ENCODE results near the gene CYTL1. TPM values are rescaled to one million over a fixed set of nuclear protein-coding genes. Genes with fewer than 3 reads are reported as not detected.
"Not testable (repeated sequence)": the region's sequence is repeated elsewhere in the genome, so short reads cannot be mapped to it uniquely, and the experiment has no call there.

Gene CYTL1
- total and polyA plus RNA-seq, 10 donors: 0.22 to 1.4 (median 1.1) TPM; not detected in 3

GRCh38 chr4:5004496-5004895, 14.8 kb downstream of the CYTL1 start:
- TF ChIP-seq, protein P1, sequence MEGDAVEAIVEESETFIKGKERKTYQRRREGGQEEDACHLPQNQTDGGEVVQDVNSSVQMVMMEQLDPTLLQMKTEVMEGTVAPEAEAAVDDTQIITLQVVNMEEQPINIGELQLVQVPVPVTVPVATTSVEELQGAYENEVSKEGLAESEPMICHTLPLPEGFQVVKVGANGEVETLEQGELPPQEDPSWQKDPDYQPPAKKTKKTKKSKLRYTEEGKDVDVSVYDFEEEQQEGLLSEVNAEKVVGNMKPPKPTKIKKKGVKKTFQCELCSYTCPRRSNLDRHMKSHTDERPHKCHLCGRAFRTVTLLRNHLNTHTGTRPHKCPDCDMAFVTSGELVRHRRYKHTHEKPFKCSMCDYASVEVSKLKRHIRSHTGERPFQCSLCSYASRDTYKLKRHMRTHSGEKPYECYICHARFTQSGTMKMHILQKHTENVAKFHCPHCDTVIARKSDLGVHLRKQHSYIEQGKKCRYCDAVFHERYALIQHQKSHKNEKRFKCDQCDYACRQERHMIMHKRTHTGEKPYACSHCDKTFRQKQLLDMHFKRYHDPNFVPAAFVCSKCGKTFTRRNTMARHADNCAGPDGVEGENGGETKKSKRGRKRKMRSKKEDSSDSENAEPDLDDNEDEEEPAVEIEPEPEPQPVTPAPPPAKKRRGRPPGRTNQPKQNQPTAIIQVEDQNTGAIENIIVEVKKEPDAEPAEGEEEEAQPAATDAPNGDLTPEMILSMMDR (IDR thresholded peaks at IDR 0.05 in 8 of 11, conservative IDR thresholded peaks at IDR 0.05 in 3 of 11): no peak
- TF ChIP-seq POLR2AphosphoS5 (IDR thresholded peaks at IDR 0.05) (no peak), POLR2A (IDR thresholded peaks at IDR 0.05) (no peak)
- no peak for DNase-seq
- H3K27ac ChIP-seq: no peak overlapping the region
- H3K9me3 ChIP-seq: no peaks in the 10 kb centered on the region
- peaks cover 0 to 43% (median 3%) of the 10 kb centered on the region in 7 donors for H3K27me3 ChIP-seq (replicated peaks in 1 of 7)
- H3K4me3 ChIP-seq: no peak overlapping the region
- intact Hi-C loops (cut with DNase I; ENCODE audit: low total_unique reads): loop anchor here (10.0 kb wide), 1 partner anchor 140 kb away; no protein-coding TSS in a partner anchor
- no peaks in the 10 kb centered on the region for H3K4me1 ChIP-seq
- H3K36me3 ChIP-seq: no peaks in the 10 kb centered on the region
- 86 to 94% (median 92%) methylated on average over 5 to 8 of the region's 8 CpGs for whole genome bisulfite sequencing, 5 donors

- 74 to 94% (median 90%) methylated on average over 3 of the region's 3 CpGs for WGBS, 5 donors
- TF ChIP-seq POLR2A (IDR thresholded peaks at IDR 0.05): no peak
- TF ChIP-seq, protein P1 (IDR thresholded peaks at IDR 0.05 in 8 of 11, conservative IDR thresholded peaks at IDR 0.05 in 3 of 11): no peak
- Histone ChIP-seq H3K36me3 (no peaks in the 10 kb centered on the region), H3K9me3 (no peaks in the 10 kb centered on the region), H3K27me3 (replicated peaks in 1 of 7) (peaks cover 0 to 38% (median 3%) of the 10 kb centered on the region in 7 donors), H3K4me1 (no peaks in the 10 kb centered on the region), H3K27ac (no peak overlapping the region), H3K4me3 (no peak overlapping the region)
- intact Hi-C loops (cut with DNase I; ENCODE audit: low total_unique reads): loop anchor here (10.0 kb wide), 1 partner anchor 141 kb away; no protein-coding TSS in a partner anchor
- DNase-seq: no peak
These were observed 15.3 kb downstream of the CYTL1 start for GRCh38 chr4:5003918-5004317.

- H3K9me3 ChIP-seq: no peaks in the 10 kb centered on the region
- TF ChIP-seq POLR2AphosphoS5 (IDR thresholded peaks at IDR 0.05) (no peak), POLR2A (IDR thresholded peaks at IDR 0.05) (no peak)
- TF ChIP-seq, protein P1 (IDR thresholded peaks at IDR 0.05 in 8 of 11, conservative IDR thresholded peaks at IDR 0.05 in 3 of 11): no peak
- peaks cover 0 to 36% (median 3%) of the 10 kb centered on the region in 7 donors for H3K27me3 ChIP-seq (replicated peaks in 1 of 7)
- no peak overlapping the region for H3K27ac ChIP-seq
- no peaks in the 10 kb centered on the region for H3K4me1 ChIP-seq
- DNase-seq: no peak
- intact Hi-C loops (cut with DNase I; ENCODE audit: low total_unique reads): loop anchor here (10.0 kb wide), 1 partner anchor 141 kb away; no protein-coding TSS in a partner anchor
- WGBS, 5 donors: 37 to 62% (median 47%) methylated on average over 6 to 9 of the region's 9 CpGs
- H3K4me3 ChIP-seq: no peak overlapping the region
- no peaks in the 10 kb centered on the region for H3K36me3 ChIP-seq
These were observed 15.8 kb downstream of the CYTL1 start for GRCh38 chr4:5003372-5003857.

DNA sequence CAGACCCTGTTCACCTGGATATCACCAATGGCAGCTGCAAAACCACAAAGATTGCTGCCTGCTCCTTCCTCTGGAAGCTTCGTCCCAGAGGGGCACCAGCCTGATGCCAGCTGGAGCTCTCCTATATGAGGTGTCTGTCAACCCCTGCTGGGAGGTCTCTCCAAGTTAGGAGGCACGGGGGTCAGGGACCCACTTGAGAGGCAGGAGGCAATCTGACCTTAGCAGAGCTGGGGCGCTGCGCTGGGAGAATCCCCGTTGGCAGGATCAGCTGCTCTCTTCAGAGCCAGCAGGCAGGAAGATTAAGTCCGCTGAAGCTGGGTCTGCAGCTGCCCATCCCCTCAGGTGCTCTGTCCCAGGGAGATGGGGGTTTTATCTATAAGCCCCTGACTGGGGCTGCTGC, 17.6 kb downstream of the CYTL1 start:
- not testable (repeated sequence) for H3K9me3 ChIP-seq, H3K27ac ChIP-seq, H3K36me3 ChIP-seq, H3K4me1 ChIP-seq, H3K4me3 ChIP-seq, DNase-seq
- 63 to 75% (median 72%) methylated on average over 5 to 6 of the region's 6 CpGs for WGBS, 5 donors
- intact Hi-C loops (cut with DNase I; ENCODE audit: low total_unique reads): loop anchor here (10.0 kb wide), 1 partner anchor 143 kb away; no protein-coding TSS in a partner anchor
- peaks cover 0 to 36% (median 3%) of the 10 kb centered on the region in 7 donors for H3K27me3 ChIP-seq (replicated peaks in 1 of 7)

GRCh38 chr4:4996935-4997334, 22.3 kb downstream of the CYTL1 start:
- Histone ChIP-seq H3K4me1 (peaks cover 0 to 13% (median 5%) of the 10 kb centered on the region in 6 donors), H3K27me3 (replicated peaks in 1 of 7) (peaks cover 0 to 34% (median 0%) of the 10 kb centered on the region in 7 donors)
- H3K4me3 ChIP-seq; intact Hi-C loops (cut with DNase I; ENCODE audit: low total_unique reads); H3K36me3 ChIP-seq; H3K27ac ChIP-seq; H3K9me3 ChIP-seq; DNase-seq: not testable (repeated sequence)
- WGBS, 5 donors: 30 to 52% (median 37%) methylated on average over 1 of the region's 1 CpG
